IMR-90 (cell line): ENCODE results near the gene FBXO41. TPM values are rescaled to one million over a fixed set of nuclear protein-coding genes. Genes with fewer than 3 reads are reported as not detected.

Experiments
- ATAC-seq: fragments of 200-7000 bp; cut with Tn5 transposase; 2 replicates; pipeline ENCODE4 v1.9.1; 2020; ENCODE audit warnings: low read depth, mild to moderate bottlenecking, moderate library complexity
- BruUV-seq: library from RNA; stranded (reverse); fragments of 400-500 nt; replicated peaks from 2 replicates; lab custom pipeline; 2021; lab: Mats Ljungman, UMichigan
- CTCF ChIA-PET: fragments of 300-600 bp; formaldehyde crosslinking; extraction: SDS; loops from one replicate; lab custom pipeline; 2021; ENCODE audit warnings: antibody characterized with exemption; lab: Yijun Ruan, JAX
- POLR2A ChIA-PET: fragments of 300-600 bp; sonication (Branson Sonifier 250); formaldehyde crosslinking; loops from one replicate; lab custom pipeline; 2022; ENCODE audit warnings: antibody characterized with exemption; ENCODE audit not compliant: unreplicated experiment; lab: Charles Lee
- DNase-seq: peaks from one replicate; pipeline ENCODE4 v3.0.0; 2013
- H2AFZ ChIP-seq: replicated peaks from 2 replicates; pipeline ENCODE3; 2013; ENCODE audit warnings: low read length, mild to moderate bottlenecking; ENCODE audit not compliant: poor library complexity
- H2AK5ac ChIP-seq: 2 replicates; pipeline ENCODE4 v1.6.1; 2013; ENCODE audit warnings: low read depth, low read length, inconsistent platforms
- H2AK9ac ChIP-seq: replicated peaks from 2 replicates; pipeline ENCODE3; 2013; ENCODE audit warnings: mild to moderate bottlenecking, low read depth, low read length, moderate library complexity; ENCODE audit not compliant: poor library complexity
- H2BK120ac ChIP-seq: 2 replicates; pipeline ENCODE4 v1.6.1; 2013; ENCODE audit warnings: low read depth, low read length, inconsistent platforms
- H2BK15ac ChIP-seq: 3 replicates; pipeline ENCODE4 v1.6.1; 2013; ENCODE audit warnings: low read depth, low read length, inconsistent platforms
- H2BK20ac ChIP-seq: 2 replicates; pipeline ENCODE4 v1.6.1; 2013; ENCODE audit warnings: low read depth, mild to moderate bottlenecking, inconsistent platforms, low read length, moderate library complexity
- H2BK5ac ChIP-seq: 2 replicates; pipeline ENCODE4 v1.6.1; 2013; ENCODE audit warnings: mild to moderate bottlenecking, low read depth, low read length, inconsistent platforms; ENCODE audit not compliant: poor library complexity, severe bottlenecking
- H3K14ac ChIP-seq: replicated peaks from 2 replicates; pipeline ENCODE4 v1.6.1; 2013; ENCODE audit warnings: low read depth, low read length, inconsistent platforms
- H3K18ac ChIP-seq: 2 replicates; pipeline ENCODE4 v1.6.1; 2013; ENCODE audit warnings: low read depth, low read length, control low read depth
- H3K23ac ChIP-seq: 2 replicates; pipeline ENCODE4 v1.6.1; 2013; ENCODE audit warnings: low read depth, low read length, inconsistent platforms
- H3K27ac ChIP-seq: 2 replicates; pipeline ENCODE4 v1.5.1; 2013; ENCODE audit warnings: mild to moderate bottlenecking, control low read depth, low read length; ENCODE audit not compliant: insufficient read depth
- H3K27me3 ChIP-seq: 2 replicates; pipeline ENCODE4 v1.6.1; 2013; ENCODE audit warnings: low read length; ENCODE audit not compliant: control insufficient read depth, insufficient read depth
- H3K36me3 ChIP-seq: 2 replicates; pipeline ENCODE4 v1.6.1; 2013; ENCODE audit warnings: low read length, mixed read lengths; ENCODE audit not compliant: control insufficient read depth, insufficient read depth
- H3K4ac ChIP-seq: 2 replicates; pipeline ENCODE4 v1.6.1; 2013; ENCODE audit warnings: low read depth, low read length, inconsistent platforms
- H3K4me1 ChIP-seq: 2 replicates; pipeline ENCODE4 v1.6.1; 2013; ENCODE audit warnings: low read length, mixed read lengths; ENCODE audit not compliant: control insufficient read depth, insufficient read depth
- H3K4me2 ChIP-seq: 2 replicates; pipeline ENCODE4 v1.6.1; 2013; ENCODE audit warnings: low read depth, mild to moderate bottlenecking, control low read depth, low read length, moderate library complexity
- H3K4me3 ChIP-seq: 2 replicates; pipeline ENCODE4 v1.5.1; 2013; ENCODE audit warnings: low read depth, mild to moderate bottlenecking, control low read depth, low read length, moderate library complexity; ENCODE audit not compliant: insufficient read depth
- H3K56ac ChIP-seq: 2 replicates; pipeline ENCODE4 v1.6.1; 2013; ENCODE audit warnings: low read length, inconsistent platforms; ENCODE audit not compliant: insufficient read depth; ENCODE audit errors: extremely low read depth
- H3K79me1 ChIP-seq, 2 experiments: 2 replicates each; pipeline ENCODE4 v1.6.1; 2013; ENCODE audit warnings: low read length in 2 of 2, inconsistent platforms in 1 of 2, low read depth in 1 of 2
- H3K9ac ChIP-seq: 2 replicates; pipeline ENCODE4 v1.6.1; 2013; ENCODE audit warnings: low read depth, low read length, control low read depth
- H3K9me1 ChIP-seq: 2 replicates; pipeline ENCODE4 v1.6.1; 2013; ENCODE audit warnings: low read length, inconsistent platforms; ENCODE audit not compliant: insufficient read depth
- H3K9me3 ChIP-seq: 2 replicates; pipeline ENCODE4 v1.6.1; 2013; ENCODE audit warnings: low read length; ENCODE audit not compliant: control insufficient read depth, insufficient read depth
- H4K20me1 ChIP-seq: 2 replicates; pipeline ENCODE4 v1.6.1; 2013; ENCODE audit warnings: low read length, inconsistent platforms; ENCODE audit not compliant: insufficient read depth
- H4K5ac ChIP-seq: 2 replicates; pipeline ENCODE4 v1.6.1; 2013; ENCODE audit warnings: mild to moderate bottlenecking, low read depth, low read length, control low read depth
- H4K8ac ChIP-seq, 2 experiments: 2 replicates each; pipeline ENCODE4 v1.6.1; 2013; ENCODE audit warnings: low read depth in 2 of 2, low read length in 2 of 2, control low read depth in 1 of 2, inconsistent platforms in 1 of 2
- H4K91ac ChIP-seq: 2 replicates; pipeline ENCODE4 v1.6.1; 2013; ENCODE audit warnings: low read depth, low read length, inconsistent platforms; ENCODE audit not compliant: insufficient read depth
- BHLHE40 ChIP-seq: fragments of 150-350 bp; IDR thresholded peaks from 2 replicates; pipeline ENCODE4 v1.6.1; 2016; ENCODE audit warnings: mild to moderate bottlenecking, low read depth, low read length
- CEBPB ChIP-seq: IDR thresholded peaks from 2 replicates; pipeline ENCODE4 v1.6.1; 2012; ENCODE audit warnings: low read depth, low read length, improper control_type of control experiment
- CHD1 ChIP-seq: IDR thresholded peaks from 2 replicates; pipeline ENCODE4 v1.6.1; 2012; ENCODE audit warnings: low read depth, low read length, improper control_type of control experiment
- CTCF ChIP-seq: conservative IDR thresholded peaks from 2 replicates; pipeline ENCODE4 v1.5.1; 2012; ENCODE audit warnings: mild to moderate bottlenecking, low read depth, low read length, improper control_type of control experiment
- ELK1 ChIP-seq: fragments of 150-350 bp; IDR thresholded peaks from 2 replicates; pipeline ENCODE4 v1.6.1; 2016; ENCODE audit warnings: low read depth, mild to moderate bottlenecking, low read length, moderate library complexity, borderline replicate concordance
- FOS ChIP-seq: fragments of 150-350 bp; IDR thresholded peaks from 2 replicates; pipeline ENCODE4 v1.6.1; 2016; ENCODE audit warnings: low read depth, low read length
- MAFK ChIP-seq: IDR thresholded peaks from 2 replicates; pipeline ENCODE4 v1.6.1; 2012; ENCODE audit warnings: low read depth, low read length, improper control_type of control experiment
- MAZ ChIP-seq: IDR thresholded peaks from 2 replicates; pipeline ENCODE4 v1.6.1; 2012; ENCODE audit warnings: low read depth, mild to moderate bottlenecking, low read length, improper control_type of control experiment, moderate library complexity, borderline replicate concordance
- MXI1 ChIP-seq: IDR thresholded peaks from 2 replicates; pipeline ENCODE4 v1.6.1; 2012; ENCODE audit warnings: low read depth, mild to moderate bottlenecking, low read length, moderate library complexity, borderline replicate concordance
- NFE2L2 ChIP-seq: fragments of 150-350 bp; IDR thresholded peaks from 2 replicates; pipeline ENCODE4 v1.6.1; 2016; ENCODE audit warnings: low read depth, mild to moderate bottlenecking, low read length
- POLR2A ChIP-seq: IDR thresholded peaks from 2 replicates; pipeline ENCODE4 v1.6.1; 2012; ENCODE audit warnings: mild to moderate bottlenecking, low read depth, low read length
- RAD21 ChIP-seq: IDR thresholded peaks from 2 replicates; pipeline ENCODE4 v1.6.1; 2012; ENCODE audit warnings: low read length, improper control_type of control experiment
- RCOR1 ChIP-seq: IDR thresholded peaks from 2 replicates; pipeline ENCODE4 v1.6.1; 2012; ENCODE audit warnings: mild to moderate bottlenecking, low read length, improper control_type of control experiment; ENCODE audit not compliant: insufficient replicate concordance
- RFX5 ChIP-seq: IDR thresholded peaks from 2 replicates; pipeline ENCODE4 v1.8.0; 2012; ENCODE audit warnings: low read depth, mild to moderate bottlenecking, low read length, moderate library complexity
- SMC3 ChIP-seq: fragments of 150-350 bp; IDR thresholded peaks from 2 replicates; pipeline ENCODE4 v1.6.1; 2016; ENCODE audit warnings: low read depth, mild to moderate bottlenecking, antibody characterized with exemption, low read length, moderate library complexity
- USF2 ChIP-seq: fragments of 150-350 bp; IDR thresholded peaks from 2 replicates; pipeline ENCODE4 v1.6.1; 2017; ENCODE audit warnings: mild to moderate bottlenecking, antibody characterized with exemption, low read length, low read depth
- WGBS, 2 experiments: methylation state at CpG; one replicate each; pipeline versions ENCODE4 v1.1.5 to v1.1.7; 2013; ENCODE audit warnings: missing lambda C conversion rate in 2 of 2; ENCODE audit not compliant: insufficient read length in 1 of 2; ENCODE audit errors: extremely low coverage in 2 of 2; 5-methylcytosine and 5-hydroxymethylcytosine counted together
- dilution Hi-C: fragments of 300-500 bp; cut with HindIII; formaldehyde crosslinking; loops from one replicate; pipeline ENCODE4 v1.14.3; 2018; ENCODE audit warnings: low sequenced_read_pairs; ENCODE audit not compliant: unreplicated experiment
- in situ Hi-C: fragments of 300-500 bp; cut with MboI; formaldehyde crosslinking; loops from 3 replicates; pipeline ENCODE4 v1.14.3; 2019; ENCODE audit warnings: low sequenced_read_pairs, inconsistent platforms, mixed read lengths
- intact Hi-C: fragments of 100-400 bp; cut with micrococcal nuclease; formaldehyde crosslinking; loops from 2 replicates; pipeline ENCODE4 v1.10.0; 2022
- polyA plus RNA-seq, 3 experiments: library from polyadenylated mRNA; depleted of rRNA; stranded (reverse); fragments of >200 nt; gene quantifications; 2 replicates each; pipeline ENCODE4 v1.2.3, GENCODE V29; 2012; ENCODE audit warnings: low replicate concordance in 1 of 3
- total RNA-seq: library from RNA; depleted of rRNA; stranded (reverse); fragments of >200 nt; gene quantifications from 2 replicates; pipeline ENCODE4 v1.2.3, GENCODE V29; 2012

Gene FBXO41
- total and polyA plus RNA-seq, 2 of the 4 experiments (the other 2 are of a cell fraction): 0.54 to 3.7 TPM

- no peak for DNase-seq
- H3K9me3 ChIP-seq: no peaks in the 10 kb centered on the region
Observed at GRCh38 chr2:73294239-73294638, 10.0 kb upstream of the FBXO41 start.

More at GRCh38 chr2:73294239-73294638, 10.0 kb upstream of the FBXO41 start:
- Histone ChIP-seq H4K8ac (no peak overlapping the region), H2AFZ (no peak overlapping the region), H3K56ac (no peak overlapping the region), H3K9me1 (no peaks in the 10 kb centered on the region), H3K79me1 (no peaks in the 10 kb centered on the region), H2BK120ac (no peak overlapping the region), H2BK15ac (no peak overlapping the region), H3K4me1 (no peaks in the 10 kb centered on the region; the same call in 1 of the 2 replicates), H2BK20ac (no peak overlapping the region), H3K4me2 (no peak overlapping the region), H3K9ac (no peak overlapping the region), H3K36me3 (no peaks in the 10 kb centered on the region), H3K4me3 (no peak overlapping the region), H4K20me1 (peaks cover 5% of the 10 kb centered on the region; the same call in 1 of the 2 replicates), H3K18ac (no peak overlapping the region), H3K23ac (no peak overlapping the region), H3K4ac (no peak overlapping the region), H4K5ac (no peak overlapping the region), H3K27me3 (peaks cover 63% of the 10 kb centered on the region), H2BK5ac (no peak overlapping the region), H4K91ac (no peak overlapping the region), H3K14ac (no peak overlapping the region), H3K27ac (no peak overlapping the region), H2AK9ac (no peak overlapping the region), H2AK5ac (no peak overlapping the region)
- intact Hi-C loops: no loop called here
- CTCF ChIA-PET: no interaction called here
- dilution Hi-C loops: no loop called here
- TF ChIP-seq RAD21 (no peak), NFE2L2 (no peak), POLR2A (no peak), RCOR1 (no peak), BHLHE40 (no peak), MAFK (no peak), CHD1 (no peak), RFX5 (no peak), ELK1 (no peak), USF2 (no peak), SMC3 (no peak), CTCF (no peak), MAZ (no peak), MXI1 (no peak), FOS (no peak), CEBPB (no peak)
- no TSS peak for BruUV-seq
- POLR2A ChIA-PET: no interaction called here
- in situ Hi-C loops: no loop called here
- no peak for ATAC-seq
- no CpG with 5 or more reads among the region's 2 CpGs for WGBS, 2 experiments
